Stimulated activated CD4-positive, alpha-beta T cell treated with anti-CD3 and anti-CD28 coated beads, Interleukin-12 subunit alpha, Interleukin-12 subunit beta, amount 100 ng/mL, for 24 hours (primary cell): ENCODE data around the gene MAPK10.
"Not testable (repeated sequence)": the region's sequence is repeated elsewhere in the genome, so short reads cannot be mapped to it uniquely, and the experiment has no call there.

Experiments
- DNase-seq, 2 experiments: peaks; one replicate each; pipeline ENCODE4 v3.0.0-alpha.2; 2020; ENCODE audit warnings: low read depth in 2 of 2

MAPK10 gene

DNA sequence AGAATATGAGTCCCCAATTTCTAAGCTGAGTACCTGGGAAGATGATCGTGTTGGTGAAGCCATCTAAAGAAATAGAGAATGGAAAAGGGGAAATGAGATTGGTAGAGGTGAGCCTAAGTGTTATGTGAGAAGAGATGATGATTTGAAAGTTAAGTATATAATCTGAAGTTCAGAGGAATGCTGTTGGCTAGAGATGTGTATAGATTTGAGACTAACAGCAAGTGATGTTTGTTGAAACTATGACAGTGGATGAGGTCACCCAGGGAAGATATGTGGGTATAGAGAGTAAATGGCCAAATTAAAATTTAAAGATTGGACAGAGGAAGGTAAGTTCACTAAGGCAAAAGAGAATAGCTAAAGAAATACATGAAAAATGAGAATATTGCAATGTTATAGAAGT, 324.2 kb downstream of the MAPK10 start:
- DNase-seq = no peak

DNA sequence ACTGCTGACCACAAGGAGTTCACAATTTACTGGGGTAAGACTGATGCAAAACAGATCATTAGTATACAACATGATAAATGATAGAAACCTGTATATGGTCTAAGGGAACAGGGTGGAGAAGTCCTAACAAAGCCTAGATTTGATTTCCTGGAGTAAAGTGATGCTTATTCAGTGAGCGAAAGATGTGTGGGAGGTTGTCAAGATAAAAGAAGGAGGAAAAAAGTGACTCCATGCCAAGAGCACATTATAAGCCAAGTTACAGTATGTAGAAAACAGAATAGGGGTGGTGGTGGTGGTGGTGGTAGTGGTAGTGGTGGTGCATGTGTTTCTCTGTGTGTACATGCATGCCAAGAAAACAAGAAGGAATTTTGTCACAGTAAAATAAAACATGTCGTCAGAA, 325.2 kb downstream of the MAPK10 start:
- no peak for DNase-seq

DNA sequence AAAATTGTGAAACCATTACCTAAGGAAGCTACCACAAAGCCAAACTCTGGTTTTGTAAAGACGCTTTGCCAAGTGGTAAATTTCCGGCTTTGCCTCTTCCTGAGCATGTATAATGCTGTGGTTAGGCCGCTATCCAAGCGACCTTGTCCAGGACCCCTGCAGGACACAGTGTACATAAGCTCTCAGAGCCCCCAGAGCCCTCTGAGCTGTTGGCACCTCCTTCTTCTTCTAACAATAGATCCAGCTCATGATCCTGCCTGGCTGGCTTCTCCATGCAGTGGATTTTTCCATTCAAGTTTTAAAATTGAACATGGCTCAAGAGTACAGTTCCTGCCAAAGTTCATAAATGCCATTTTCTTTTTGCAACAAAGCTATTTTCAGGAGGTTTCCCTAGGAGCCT, 326.7 kb downstream of the MAPK10 start:
- DNase-seq = no peak

DNA sequence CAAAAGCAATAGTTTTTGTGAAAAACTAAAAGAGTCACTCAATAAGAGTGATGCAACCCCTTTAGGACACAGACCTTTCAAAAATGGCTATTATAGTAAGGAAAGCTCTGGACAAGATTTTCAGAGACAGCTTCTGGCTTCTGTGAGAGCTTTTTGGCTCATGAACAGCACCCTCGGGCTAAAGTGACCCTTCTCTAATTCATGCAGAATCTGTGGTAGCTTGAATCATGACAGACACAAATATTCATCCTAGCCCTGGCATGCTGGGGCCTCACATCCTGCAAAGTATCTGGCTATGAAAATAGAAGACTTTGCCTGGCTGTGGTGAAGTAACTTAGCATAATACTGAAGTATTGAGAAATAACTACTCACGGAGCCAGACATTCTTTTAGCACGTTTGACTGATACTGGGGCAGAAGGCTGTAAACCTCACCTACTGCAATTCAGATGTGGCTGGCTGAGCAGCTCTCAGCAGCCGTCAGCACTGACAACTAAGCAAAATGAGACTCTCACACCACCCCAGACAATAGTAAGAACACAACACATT, 327.3 kb downstream of the MAPK10 start:
- no peak for DNase-seq

DNA sequence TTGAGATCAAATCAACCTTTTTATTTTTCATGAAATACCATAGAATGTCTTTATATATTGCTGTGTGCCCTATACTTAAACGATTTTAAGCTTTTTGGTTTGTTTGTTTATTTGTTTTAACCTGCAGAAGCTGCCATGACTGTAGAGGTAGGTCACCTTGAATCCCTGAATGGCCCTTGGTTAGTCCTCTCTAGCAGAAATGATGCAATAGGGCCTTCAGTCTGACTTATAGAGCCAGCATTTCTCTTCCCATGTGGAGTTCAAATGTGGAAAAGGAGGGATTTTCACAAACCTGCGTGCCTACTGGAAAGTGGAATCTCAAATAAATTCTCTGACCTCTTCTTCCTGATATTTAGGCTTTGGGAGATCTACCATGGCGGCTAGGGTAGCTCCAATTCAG, 327.9 kb downstream of the MAPK10 start:
- no peak for DNase-seq

DNA sequence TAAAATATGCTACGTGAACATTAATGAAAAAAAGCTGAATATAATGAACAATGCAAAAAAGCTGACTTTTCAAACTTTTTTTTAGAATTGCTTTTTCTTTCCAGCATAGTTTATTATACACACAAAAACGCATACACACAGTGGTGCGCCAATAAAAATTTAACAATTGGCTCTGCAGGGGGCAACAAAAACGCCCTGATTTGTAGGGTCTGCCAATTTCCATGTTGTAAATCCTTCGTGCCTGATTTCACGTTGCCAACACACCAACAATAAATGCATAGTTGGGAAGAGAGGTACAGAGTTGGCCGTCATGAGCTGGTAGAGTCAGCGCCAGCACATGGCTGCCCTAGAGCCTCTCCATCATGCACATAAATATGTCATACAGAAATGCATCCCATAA, 333.1 kb downstream of the MAPK10 start:
- DNase-seq = no peak

DNA sequence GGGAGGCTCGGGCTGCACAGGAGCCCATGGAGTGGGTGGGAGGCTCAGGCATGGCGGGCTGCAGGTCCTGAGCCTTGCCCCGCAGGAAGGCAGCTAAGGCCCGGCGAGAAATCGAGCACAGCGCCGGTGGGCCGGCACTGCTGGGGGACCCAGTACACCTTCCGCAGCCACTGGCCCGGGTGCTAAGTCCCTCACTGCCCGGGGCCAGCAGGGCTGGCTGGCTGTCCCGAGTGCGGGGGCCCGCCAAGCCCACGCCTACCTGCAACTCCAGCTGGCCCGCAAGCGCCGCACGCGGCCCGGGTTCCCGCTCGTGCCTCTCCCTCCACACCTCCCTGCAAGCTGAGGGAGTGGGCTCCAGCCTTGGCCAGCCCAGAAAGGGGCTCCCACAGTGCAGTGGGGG, 338.2 kb downstream of the MAPK10 start:
- DNase-seq = not testable (repeated sequence)

DNA sequence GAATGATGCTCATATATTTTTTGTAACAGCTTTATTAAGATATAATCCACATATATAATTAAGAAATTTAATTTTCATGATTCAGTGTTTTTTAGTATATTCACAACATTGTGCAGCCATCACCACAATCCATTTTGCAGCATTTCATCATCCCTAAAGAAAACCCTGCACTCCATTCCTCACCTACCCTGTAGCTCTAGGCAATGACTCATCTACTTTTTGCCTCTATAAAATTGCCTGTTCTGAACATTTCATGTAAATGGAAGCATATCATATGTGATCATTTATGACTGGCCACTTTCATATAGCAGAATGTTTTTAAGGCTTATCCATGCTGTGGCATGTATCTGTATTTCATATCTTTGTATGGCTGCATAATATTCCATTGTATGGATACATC, 339.9 kb downstream of the MAPK10 start:
- no peak for DNase-seq

DNA sequence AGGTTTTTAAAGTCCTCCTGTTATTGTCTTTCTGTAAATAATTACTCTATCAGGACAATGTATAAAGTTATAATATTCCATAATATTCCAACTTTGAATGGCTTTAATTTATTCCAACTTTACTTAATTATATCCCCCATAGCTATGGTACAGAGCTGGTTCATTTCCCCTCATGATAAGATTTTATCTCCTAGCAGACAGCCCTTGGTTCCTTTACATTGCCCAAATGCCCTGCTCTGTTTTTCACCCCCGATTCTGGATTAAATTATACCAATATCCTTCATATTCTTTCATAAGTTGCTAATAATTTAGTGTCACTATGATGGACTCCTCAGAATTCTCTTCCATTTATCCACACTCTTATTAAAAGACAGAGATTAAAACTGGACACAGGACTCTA, 340.5 kb downstream of the MAPK10 start:
- no peak for DNase-seq

DNA sequence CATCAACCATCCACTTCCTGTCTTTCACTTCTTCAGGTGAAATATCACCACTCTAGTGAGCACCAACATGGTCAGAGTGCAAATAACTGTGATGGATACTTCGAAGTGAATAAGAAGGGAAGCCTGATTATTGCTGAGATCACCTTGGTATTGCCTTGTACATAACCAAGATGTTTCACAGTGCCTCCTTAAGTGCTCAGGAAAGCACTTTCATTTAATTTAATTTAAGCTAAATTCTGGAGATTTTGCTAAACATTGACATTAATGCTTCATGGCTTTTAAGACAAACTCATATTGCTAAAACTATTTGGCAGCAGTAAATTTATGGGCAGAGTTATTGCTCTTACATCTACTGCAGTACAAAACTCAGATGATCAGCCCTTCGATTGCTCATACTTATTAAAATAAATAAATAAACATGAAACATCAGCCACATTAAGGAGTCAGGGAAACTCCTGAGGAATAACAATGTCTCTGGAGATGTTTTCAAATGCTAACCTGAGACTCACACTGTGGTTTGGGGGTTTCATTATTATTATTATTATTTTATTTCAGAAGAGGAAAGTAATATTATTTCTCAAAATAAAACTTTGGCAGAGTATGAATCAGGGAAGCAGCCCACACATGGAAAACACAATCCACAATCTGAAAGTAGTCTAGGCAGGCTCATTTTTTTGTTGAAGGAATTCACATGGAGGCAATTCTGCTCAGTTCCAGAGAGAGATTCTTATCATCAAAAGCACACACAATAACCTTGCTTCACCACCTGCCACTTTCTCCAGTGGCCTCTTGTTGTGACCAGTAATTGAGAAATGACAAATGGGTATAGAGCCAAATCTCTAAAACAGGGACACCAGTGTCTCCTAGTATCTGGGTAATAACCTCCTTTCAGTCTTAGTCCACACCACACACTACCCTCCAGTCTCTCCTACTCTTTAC, 344.2 kb downstream of the MAPK10 start:
- DNase-seq = no peak

DNA sequence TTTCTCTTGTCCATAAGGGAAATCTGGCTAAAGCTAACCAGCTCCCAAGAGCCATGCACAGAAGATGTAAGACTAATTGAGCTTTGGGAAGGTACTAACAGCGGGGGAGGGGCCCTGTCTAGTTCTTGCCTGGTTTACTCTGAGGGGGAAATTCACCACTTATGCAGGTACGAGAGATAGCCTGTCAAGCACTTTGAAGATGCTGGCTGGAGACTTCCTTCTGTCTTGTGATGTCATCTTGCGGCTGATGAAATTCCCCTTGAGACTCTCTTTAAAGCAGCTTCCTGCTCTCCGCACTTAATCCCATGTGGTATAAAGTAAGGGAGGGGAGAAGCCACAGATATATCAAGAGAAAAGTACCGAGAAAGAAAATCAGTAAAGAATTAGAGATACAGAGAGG, 345.3 kb downstream of the MAPK10 start:
- DNase-seq = no peak

DNA sequence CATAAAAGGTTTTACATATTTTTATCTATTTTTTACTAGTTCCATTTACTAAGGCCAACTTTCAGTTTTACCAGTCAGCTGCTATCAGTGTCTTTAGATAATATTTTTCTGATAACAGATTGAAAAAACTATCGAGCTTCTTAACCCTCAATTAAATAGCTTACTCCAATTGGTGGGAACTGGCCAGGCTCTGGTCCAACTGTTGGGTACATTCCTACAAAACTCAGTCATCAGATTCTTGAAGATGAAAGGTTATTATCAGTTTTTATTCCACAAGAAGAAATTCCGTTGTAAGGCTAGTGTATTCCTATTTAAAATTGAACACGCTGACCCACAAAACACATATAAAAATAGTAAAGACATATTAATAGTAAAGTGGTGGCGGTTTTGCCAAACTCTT, 346.2 kb downstream of the MAPK10 start:
- DNase-seq = no peak

DNA sequence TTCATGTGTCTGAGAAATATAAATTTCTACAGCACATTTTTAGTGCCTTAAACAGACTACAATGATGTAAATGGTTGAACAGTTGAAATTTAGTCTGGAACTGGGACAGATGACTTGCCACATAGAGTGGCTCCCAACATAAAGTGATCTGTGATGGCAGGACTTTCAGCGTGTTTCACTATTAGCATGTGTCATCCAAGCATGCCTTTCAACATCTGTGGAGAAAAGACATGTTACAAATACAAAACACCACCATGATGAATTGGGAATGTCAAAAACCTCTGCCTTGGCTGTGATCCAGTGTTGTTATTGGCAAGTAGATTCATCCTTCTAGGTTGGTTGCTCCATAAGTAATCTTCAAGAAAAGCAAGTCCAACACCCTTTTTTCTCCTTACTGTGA, 348.7 kb downstream of the MAPK10 start:
- no peak for DNase-seq

DNA sequence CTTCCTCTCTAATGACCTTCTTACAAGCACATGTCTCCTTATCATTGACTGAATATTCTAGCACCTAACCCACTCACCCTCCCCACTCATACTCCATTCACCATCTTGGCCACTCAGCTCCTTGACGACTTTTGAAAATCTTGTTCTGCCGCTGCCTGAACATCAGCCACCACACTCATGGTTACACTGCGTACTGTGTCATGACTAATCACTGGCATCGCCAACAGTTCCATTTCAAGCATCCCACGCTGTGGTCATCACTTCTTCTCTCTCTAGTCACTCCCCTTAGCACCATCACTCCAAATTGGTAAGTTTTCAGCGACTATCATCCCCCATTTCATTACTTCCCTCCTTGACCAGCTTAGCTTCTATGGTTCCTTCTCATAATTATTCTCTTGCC, 352.8 kb downstream of the MAPK10 start:
- DNase-seq = no peak

DNA sequence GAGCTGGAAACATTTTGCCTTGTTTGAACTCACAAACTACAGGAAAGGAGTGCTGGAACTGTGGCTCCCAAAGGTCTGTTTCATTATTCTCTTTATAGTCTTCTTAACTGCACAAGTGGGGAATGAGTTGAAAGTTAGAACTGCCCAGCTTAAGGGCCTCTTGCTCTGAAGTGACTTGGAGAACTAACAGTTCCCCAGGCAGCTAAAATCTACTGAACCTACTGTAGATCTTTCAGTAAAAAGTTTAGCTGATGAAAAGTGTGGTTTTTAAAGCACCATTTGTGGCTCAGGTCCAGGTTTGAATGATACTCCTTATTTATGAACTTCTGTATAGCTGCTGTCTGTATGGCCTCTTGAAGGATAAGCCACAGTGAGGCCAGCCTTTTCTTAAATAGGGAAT, 353.8 kb downstream of the MAPK10 start:
- DNase-seq = no peak

DNA sequence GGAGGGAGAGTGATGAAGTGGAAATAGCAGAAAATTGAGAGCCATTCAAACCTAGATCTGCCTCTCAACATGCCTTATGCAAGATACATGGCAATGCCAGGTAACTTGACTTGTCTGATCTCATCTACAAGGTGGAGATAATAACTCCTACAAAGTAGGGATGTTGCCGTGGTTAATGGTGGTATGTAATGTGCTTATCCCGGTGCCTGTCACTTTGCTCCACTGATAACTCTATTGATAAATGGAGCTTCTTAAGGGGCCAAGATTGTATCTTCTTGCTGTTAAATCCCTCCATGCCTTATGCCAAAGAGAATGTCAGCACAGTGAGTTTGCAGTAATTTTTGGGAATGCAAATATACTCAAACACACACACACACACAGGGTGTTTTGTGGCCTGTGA, 355.8 kb downstream of the MAPK10 start:
- no peak for DNase-seq

DNA sequence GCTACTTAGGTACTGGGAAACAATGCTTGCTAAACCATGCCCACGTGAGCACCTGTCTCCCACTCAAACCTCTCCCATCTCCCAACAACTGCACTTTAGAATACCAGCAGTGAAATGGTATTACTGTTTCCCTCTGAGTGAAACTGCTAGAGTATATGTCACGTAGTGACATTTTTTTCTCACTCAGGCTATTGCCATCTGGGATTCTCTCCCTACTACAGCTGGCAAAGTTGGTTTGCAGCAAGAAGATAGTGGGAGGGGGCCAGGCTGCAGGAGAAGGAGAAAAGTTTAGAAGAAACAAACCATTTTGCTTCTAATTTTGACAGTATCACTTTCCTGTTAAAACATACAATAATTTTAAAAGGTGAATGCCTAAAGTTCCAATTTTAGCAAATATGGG, 358.3 kb downstream of the MAPK10 start:
- DNase-seq = no peak

DNA sequence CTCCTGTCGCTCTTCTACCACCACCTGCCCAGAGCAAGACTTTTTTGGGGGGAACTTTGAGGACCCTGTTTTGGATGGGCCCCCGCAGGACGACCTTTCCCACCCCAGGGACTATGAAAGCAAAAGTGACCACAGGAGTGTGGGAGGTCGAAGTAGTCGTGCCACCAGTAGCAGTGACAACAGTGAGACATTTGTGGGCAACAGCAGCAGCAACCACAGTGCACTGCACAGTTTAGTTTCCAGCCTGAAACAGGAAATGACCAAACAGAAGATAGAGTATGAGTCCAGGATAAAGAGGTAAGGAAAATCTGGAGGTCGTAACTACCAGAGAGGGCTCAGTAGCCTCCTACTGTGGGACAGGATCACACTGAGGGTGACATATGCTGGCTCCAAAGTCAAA, 364.5 kb downstream of the MAPK10 start:
- DNase-seq = no peak

DNA sequence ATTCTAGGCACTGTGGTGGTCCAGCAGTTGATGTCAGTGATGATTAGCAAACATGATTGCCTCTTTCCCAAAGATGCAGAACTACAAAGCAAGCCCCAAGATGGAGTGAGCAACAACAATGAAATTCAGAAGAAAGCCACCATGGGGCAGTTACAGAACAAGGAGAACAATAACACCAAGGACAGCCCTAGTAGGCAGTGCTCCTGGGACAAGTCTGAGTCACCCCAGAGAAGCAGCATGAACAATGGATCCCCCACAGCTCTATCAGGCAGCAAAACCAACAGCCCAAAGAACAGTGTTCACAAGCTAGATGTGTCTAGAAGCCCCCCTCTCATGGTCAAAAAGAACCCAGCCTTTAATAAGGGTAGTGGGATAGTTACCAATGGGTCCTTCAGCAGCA, 365.3 kb downstream of the MAPK10 start:
- DNase-seq = no peak

DNA sequence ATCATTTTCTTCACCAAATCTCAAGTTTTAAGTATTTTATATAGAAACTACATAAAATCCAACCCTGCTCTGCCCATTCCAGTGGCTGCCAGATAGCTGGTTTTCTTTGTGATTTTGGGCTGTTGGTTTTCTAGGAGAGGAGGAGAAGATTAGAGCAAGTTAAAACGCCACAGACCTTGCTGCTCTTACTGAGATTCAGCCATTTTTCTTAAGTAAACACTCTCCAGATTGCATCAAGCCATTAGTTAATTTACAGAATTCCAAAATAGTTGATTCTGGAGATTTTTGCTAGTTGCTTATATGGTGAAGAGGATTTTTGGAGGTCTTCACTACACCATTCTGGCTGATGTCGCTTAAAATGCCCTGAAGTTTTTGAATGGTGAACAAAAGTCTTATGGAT, 366.2 kb downstream of the MAPK10 start:
- DNase-seq = no peak

DNA sequence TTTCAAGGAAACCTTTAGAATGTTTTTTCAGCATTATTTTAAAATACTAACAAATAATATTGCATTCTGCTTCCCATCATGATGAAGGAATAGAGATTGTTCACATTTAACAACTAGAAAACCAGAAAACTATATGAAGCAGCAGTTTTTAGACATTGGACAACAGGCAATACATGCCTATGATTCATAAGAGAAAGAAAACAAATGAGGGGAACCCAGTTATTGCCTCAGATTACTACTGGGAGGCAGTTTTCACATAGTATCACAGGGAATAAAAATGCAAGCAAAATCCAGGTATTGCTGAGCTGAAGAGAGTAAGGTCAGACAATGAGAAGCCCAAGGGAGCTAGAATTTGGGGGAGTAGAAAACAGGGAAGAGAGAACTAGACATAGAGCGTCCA, 373.6 kb downstream of the MAPK10 start:
- no peak for DNase-seq

DNA sequence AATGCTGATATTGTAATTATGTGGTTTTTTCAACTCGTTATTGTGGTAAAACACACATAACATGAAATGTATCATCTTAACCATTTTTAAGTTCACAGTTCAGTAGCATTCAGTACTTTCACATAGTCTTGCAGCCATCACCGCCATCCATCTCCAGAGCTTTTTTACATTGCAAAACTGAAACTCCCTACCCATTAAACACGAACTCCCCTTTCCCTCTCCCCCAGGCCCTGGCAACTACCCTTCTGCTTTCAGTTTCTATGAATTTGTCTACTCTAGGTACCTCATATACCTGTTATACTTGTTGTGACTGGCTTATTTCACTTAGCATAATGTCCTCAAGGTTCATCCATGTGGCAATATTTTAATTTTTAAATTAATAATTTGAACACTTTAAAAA, 380.6 kb downstream of the MAPK10 start:
- DNase-seq = no peak

DNA sequence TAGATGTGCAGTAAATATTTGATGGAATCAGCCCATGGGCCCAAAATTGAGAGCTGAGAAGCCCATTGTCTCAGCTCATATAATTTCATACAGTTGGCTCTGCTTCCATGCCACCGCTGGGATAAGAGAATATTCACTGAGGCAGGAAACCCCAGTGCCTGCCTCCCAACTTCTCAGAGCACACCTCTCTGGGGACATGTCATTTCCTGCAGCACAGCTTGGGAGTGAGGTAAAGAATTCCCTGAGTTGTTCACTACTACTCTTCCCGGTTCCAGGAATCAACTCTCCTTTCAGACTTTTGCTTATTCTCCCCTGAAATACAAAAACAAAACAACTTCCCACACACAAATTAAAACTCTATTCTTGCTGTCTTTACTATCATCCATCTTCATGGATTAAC, 389.3 kb downstream of the MAPK10 start:
- no peak for DNase-seq
